ENCODE results near the gene RAVER2.

DNA sequence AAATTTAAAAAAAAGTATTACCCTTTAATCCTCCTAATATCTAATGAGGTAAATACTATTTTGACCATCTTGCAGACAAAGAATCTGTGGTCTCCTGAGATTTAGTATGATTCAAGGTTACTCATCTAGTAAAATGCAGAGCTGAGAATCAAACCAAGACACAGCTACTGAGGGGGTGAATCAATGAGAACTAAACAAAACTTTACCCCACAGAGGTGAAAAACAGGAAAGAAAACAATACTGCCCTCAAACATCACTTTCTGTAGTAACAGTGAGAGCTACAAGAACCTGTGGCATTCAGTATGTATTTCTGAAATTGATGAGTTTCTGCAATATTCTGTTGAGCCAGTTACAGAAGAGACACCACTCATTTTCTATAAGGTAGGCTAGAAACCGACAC, 136.4 kb downstream of the RAVER2 start:
- TF ChIP-seq, protein P1, sequence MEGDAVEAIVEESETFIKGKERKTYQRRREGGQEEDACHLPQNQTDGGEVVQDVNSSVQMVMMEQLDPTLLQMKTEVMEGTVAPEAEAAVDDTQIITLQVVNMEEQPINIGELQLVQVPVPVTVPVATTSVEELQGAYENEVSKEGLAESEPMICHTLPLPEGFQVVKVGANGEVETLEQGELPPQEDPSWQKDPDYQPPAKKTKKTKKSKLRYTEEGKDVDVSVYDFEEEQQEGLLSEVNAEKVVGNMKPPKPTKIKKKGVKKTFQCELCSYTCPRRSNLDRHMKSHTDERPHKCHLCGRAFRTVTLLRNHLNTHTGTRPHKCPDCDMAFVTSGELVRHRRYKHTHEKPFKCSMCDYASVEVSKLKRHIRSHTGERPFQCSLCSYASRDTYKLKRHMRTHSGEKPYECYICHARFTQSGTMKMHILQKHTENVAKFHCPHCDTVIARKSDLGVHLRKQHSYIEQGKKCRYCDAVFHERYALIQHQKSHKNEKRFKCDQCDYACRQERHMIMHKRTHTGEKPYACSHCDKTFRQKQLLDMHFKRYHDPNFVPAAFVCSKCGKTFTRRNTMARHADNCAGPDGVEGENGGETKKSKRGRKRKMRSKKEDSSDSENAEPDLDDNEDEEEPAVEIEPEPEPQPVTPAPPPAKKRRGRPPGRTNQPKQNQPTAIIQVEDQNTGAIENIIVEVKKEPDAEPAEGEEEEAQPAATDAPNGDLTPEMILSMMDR (IDR thresholded peaks at IDR 0.05): no peak
- TF ChIP-seq ZFX (IDR thresholded peaks at IDR 0.05; ENCODE audit: borderline replicate concordance): no peak
